Activated CD4-positive, alpha-beta T cell treated with anti-CD3 and anti-CD28 coated beads, Interleukin-2, Interleukin-6, amounts not matched to agents 100 ng/mL and 50 ng/mL, durations not matched to agents 16 hours and 8 hours (primary cell): ENCODE results near the gene KCNK5.

Experiments
- DNase-seq: peaks from one replicate; pipeline ENCODE4 v3.0.0-alpha.2; 2020

Gene KCNK5

DNA sequence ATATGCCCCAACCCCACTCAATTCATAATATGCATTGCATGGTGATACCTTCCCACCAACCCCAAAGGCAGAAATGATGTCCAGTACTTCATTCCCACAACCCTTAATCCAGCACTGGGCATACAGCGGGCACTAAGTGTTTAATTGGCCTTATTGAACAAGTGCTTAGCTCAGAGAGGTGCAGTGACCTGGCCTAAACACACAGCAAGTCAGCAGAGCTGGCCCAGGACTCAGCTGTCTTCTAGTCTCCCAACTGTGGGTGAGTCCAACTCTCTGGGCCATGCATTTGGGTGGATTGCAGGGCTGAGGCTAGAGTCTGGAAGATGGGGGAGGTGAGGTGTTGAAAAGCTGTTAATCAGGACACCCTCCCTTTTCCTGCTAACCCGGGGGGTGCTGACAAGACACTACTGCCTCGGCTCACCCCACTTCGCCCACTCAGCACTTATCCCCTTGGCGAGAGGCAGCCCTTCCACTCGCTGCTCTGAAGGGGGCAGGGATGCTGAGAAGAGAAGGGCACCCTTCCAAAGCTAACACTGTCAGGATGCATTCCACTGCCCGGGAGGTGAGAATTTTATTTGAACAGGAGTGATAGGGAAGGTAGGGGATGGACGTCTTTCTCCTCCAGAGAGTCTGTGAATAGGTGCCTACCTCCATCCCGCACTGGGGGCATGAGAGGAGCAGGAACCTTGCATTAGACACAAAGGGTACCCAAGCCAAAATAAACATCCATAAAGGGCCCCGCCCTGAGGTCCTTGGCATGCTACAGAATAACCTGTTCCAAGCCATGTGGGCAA, 14.2 kb downstream of the KCNK5 start:
- no peak for DNase-seq

- DNase-seq = no peak
Measured at GRCh38 chr6:39214120-39214813, 15.0 kb downstream of the KCNK5 start.

- no peak for DNase-seq
Measured at GRCh38 chr6:39213195-39213920, 15.9 kb downstream of the KCNK5 start.

DNA sequence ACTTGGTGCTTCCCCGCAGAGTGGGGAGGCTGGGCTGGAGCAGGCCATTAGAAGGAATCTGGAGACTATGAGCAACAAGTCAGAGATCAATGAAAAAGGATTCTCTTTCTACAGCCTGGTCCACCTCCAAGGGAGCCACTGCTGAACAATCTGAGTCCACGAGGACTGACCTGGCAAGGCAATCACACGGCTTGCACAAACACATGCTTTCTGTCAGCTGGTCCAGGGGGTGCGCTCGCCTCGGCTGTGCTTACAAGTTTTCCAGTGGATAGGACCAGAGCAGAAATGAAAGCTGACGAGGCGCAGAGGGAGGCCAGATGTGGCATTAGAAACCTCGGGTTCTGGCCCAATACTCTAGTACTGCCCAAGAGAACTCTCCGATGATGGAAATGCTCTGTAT, 18.1 kb downstream of the KCNK5 start:
- DNase-seq = no peak

- DNase-seq = no peak
Measured at GRCh38 chr6:39210450-39210849, 18.8 kb downstream of the KCNK5 start.

GRCh38 chr6:39209911-39210310, 19.4 kb downstream of the KCNK5 start:
- no peak for DNase-seq

DNA sequence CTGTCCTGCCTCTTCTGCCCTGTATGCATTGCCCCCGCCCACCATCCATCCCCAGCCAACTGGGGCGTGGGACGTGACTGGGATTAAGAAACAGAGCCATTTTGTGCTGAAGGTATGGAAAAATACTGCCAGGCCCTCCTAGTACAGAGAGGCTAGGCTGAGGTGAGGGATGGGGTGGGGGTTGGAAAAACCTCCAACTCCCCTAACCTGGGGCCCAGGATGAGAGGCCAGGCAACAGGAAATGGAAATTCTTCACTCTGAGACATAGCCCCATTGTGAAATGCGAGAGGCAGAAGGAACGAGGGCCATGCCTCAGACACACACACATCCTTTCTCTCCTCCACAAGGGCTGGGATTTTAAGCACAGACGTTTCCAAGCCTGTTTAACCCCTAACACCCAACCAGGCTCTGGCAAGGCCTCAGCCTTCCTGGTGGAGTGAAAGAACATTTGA, 19.9 kb downstream of the KCNK5 start:
- DNase-seq = no peak

GRCh38 chr6:39208223-39208739, 21.0 kb downstream of the KCNK5 start:
- no peak for DNase-seq

DNA sequence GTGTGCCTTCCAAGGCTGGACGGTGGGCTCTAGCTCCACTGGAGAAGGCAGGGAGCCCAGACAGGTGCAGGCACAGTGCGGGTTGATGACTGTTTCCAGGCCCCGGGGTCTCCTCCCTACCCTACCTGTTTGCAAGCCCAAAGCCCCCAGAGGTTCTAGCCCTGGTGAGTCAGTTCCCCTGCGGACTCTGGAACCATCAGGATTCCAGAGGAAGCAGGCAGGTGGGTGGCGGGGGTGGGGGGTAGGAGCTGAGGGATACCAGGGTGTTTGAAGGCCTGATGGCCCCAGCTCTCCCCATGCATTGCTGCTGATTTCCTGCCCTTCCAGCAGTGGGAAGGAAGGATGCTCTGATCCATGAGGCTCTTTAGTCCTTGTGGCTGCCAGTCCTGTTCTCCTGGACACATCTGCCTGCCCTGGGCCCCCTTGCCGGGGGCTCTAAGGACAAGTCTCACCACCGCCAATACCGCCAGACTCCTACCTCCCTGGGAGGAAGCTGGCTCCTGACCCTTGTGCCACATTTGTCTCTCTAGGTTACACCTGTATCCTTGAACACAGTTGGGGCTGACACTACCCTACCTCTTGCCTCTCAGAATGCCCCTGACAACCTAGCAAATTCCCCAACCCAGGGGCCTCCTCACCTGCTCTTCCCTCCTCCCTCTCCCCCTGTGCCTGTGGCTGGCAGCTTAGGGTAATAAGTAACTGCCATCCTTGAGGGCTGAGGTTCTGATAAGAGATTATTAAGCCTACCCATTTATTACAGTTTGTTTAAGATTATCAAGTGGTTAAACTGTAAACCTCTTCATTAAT, 21.7 kb downstream of the KCNK5 start:
- no peak for DNase-seq

- DNase-seq = no peak
Measured at GRCh38 chr6:39206250-39206721, 23.0 kb downstream of the KCNK5 start.

DNA sequence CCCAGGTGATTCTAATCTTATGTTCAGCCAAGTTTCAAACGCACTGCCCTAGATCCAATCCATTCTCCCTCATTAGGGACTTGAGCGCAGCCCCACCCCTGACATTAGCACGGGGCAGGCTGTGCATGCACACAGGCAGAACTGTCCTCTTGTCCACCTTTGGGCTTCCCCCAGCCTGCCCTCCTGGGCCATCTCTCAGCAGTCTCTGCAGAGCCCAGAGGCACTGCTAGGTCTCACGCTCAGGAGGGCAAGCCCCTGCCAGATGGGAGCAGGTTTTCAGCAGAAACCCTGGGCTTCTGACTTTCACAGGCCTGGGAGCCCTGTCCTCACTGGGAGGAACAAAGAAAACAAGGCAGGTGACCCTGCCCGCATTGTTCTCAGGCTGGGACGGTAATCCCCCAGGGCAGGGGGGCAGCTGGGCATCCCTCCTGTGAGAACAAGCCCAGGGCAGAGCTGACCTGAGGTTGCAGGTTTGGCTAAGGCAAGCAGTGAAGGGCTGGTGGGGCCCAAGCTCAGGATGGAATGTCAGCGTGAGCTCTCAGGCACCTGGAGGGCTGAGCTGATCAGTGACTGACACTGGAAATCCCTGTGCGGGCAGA, 24.5 kb downstream of the KCNK5 start:
- no peak for DNase-seq

DNA sequence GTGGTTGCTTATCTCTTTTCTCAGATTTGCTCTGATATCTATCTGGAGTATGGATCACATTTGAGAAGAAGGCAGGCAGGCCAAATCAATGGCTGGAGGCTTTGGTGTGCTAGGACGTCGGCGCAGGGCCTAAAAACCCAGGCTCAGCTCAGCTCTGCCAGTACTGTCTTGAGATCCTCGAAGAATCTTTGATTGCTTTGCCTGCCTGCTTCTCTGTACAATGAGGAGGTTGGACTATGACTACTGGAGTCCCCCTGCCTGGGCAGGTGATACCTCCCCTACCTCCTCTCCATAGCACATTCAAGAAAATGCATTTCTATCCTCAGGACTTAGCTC, 25.1 kb downstream of the KCNK5 start:
- DNase-seq = no peak

DNA sequence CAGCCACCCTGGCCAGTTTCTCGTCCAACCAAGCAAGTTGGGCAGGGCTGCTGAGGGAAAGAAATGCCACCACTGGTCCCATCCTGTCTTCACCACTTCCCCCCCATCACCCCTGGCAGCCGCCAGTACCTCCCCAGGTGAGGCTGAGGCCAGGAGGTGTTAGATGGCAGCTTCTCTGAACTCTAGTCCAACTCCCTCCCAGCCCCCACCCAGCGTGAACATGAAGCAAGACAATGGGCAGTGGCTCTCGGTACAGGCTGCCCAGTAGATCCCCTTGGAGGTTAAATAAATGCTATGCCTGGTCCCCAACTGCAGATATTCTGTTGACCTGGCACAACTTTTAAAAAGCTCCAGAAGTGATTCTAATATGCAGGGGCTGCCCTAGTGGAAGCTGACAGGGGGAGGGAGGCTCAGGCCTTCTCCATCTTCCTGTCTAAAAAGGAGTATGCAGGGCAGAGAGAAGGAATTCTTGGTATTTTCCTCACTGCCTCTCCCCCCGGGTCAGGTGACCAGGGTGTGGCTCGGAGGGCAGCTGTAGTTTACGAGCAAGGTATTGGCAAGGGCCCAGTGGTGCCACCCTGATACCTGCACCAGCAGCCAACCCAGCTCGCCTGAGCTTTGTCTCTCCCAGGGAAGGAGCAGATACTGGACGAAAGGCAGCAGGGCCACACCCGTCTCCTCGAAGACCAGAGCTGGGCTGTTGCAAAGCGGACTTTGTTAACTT, 25.7 kb downstream of the KCNK5 start:
- DNase-seq = no peak

GRCh38 chr6:39202166-39202565, 27.1 kb downstream of the KCNK5 start:
- DNase-seq = no peak

DNA sequence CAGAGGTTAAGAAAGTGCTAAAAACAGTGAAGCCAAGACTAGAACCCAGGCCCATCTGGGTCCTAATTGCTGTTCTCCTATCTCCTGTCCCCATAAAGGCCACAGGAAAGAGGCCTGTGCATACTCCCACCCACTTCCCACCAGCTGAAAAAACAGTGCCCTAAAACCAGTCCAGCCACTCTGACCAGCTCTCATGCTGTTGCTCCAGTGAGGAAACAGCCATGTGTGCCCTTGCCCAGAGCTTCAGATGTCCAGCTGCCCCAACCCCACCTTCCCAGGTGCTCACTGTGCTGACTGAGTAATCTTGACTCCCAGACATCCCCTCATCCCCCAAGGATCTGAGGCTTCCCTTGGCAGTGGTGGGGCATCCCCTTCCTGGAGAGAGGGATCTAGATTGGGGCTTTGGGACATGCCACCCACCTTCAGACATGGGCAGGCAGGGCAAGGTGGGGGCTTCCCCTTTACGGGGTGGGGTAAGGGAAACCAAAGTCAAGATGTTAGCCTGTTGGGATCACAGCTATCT, 28.7 kb downstream of the KCNK5 start:
- DNase-seq = no peak

DNA sequence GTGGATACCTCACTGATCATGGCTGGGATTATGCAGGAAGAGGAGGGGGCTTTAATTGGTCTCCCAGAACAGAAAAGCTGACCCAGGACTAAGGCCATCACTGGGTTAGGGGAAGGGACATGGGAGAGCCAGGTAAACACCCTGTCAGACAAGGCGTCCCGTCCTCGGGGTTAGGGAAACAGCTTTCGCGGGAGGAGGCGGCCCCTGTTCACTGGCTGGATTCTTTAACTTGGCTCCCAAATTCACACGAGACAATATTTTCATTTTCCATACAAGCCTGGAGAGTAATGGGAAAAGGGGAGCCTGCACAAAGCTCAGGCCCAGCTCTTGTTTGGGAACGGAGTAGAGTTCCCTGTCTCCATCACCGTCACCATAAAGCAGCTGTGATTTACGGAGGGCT, 29.3 kb downstream of the KCNK5 start:
- DNase-seq = no peak

DNA sequence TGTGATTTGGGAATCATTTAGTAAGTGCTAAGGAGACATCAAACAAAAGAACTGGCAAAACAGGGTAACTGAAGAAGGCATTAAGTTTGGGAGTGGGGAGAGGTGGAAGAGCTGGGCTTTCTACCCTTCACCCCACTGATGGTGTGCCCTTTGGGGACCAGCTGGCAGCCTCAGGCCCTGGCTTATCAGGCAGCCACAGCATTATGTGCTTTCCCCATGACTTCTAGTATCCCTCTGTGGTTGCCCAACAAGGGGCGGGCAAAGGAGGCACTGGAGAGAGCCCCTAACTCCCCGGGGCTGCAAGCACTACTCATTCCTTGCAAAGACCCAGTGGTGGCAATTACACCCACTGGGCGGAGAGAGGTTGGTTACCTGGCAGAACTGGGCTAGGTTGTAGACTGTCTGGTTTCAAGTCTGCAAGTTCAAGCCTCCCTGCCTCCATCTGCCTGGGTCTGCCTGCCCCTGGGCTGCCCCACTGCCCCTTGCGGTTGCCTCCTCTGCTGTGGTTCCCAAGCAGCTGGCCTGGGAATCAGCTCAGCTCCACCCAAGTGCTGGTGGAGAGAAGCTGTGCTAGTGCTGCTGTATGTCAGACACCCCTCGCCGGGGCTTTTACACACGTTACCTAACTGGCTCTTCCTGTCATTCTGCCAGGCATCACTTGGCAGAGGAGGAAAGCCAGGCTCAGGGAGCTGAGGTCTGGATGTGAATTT, 29.9 kb downstream of the KCNK5 start:
- DNase-seq = no peak

DNA sequence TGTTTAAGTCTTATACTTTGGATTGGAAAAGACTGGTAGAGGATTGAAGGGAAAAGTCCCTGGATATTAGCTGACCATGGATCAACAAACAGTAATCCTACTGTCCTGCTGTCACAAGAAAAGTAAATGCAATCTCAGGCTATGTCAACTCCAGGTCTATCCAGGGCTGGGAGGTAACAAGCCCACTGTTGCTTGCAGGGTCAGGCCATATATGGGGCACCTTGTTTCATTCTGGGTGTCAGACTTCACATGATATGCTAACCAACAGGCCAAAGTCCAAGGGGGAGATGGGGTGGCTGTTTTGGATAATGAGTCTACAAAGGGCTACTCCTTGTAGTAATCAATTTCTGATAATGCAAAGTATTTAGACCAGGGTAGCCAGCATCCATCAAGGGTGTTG, 30.7 kb downstream of the KCNK5 start:
- no peak for DNase-seq

GRCh38 chr6:39197922-39198500, 31.3 kb downstream of the KCNK5 start:
- DNase-seq = no peak

- no peak for DNase-seq
Measured at GRCh38 chr6:39197521-39197920, 31.8 kb downstream of the KCNK5 start.
